K562 (cell line): ENCODE measurements around the gene BUB3. TPM values are rescaled to one million over a fixed set of nuclear protein-coding genes. Genes with fewer than 3 reads are reported as not detected.

Experiments used
- ATAC-seq: fragments of 200-7000 bp; cut with Tn5 transposase; 3 replicates; pipeline ENCODE4 v1.9.1; 2020; ENCODE audit warnings: moderate library complexity
- BruUV-seq: library from RNA; stranded (reverse); fragments of 400-500 nt; replicated peaks from 2 replicates; lab custom pipeline; 2021; lab: Mats Ljungman, UMichigan
- CTCF ChIA-PET: fragments of 300-600 bp; formaldehyde crosslinking; extraction: SDS; loops from one replicate; lab custom pipeline; 2021; ENCODE audit warnings: low intra/inter-chr PET ratio; lab: Yijun Ruan, JAX
- POLR2A ChIA-PET: fragments of 300-600, 350-650 bp; sonication (Branson Sonifier 250); formaldehyde crosslinking; extraction: SDS; loops from one replicate; lab custom pipeline; 2021; ENCODE audit warnings: antibody characterized with exemption, inconsistent platforms; lab: Yijun Ruan, JAX
- DNase-seq, 4 experiments: peaks; one replicate each; pipeline versions ENCODE4 v3.0.0 to v3.0.0-alpha.2; 2011 to 2018; ENCODE audit warnings: low spot score in 3 of 4, mixed read lengths in 3 of 4; ENCODE audit errors: extremely low read depth in 1 of 4
- FAIRE-seq: peaks from 2 replicates; lab custom pipeline; 2011; peaks lifted over from hg19 to GRCh38; lab: Jason Lieb, UNC
- H2AFZ ChIP-seq: 2 replicates; pipeline ENCODE4 v1.6.0; 2011; ENCODE audit warnings: low read depth, low read length, control low read depth, inconsistent platforms
- H3K27ac ChIP-seq: fragments of 200-600 bp; 3 replicates; pipeline ENCODE4 v1.8.0; 2011; ENCODE audit warnings: low read depth, mild to moderate bottlenecking, control low read depth, inconsistent platforms, low read length, moderate library complexity, mixed read lengths; ENCODE audit errors: extremely low read depth
- H3K27me3 ChIP-seq, 2 experiments: fragments of 300-600 bp in 1 of 2; 2 replicates in 1 of 2; 3 replicates in 1 of 2; pipeline versions ENCODE4 v1.6.0 to v1.8.0; 2011; ENCODE audit warnings: inconsistent platforms in 2 of 2, low read length in 2 of 2, mild to moderate bottlenecking in 1 of 2, mixed read lengths in 1 of 2, moderate library complexity in 1 of 2; ENCODE audit not compliant: control insufficient read depth in 2 of 2, insufficient read depth in 2 of 2
- H3K36me3 ChIP-seq: fragments of 300-600 bp; 3 replicates; pipeline ENCODE4 v1.8.0; 2011; ENCODE audit warnings: mild to moderate bottlenecking, low read length, inconsistent platforms; ENCODE audit not compliant: control insufficient read depth, insufficient read depth
- H3K4me1 ChIP-seq, 2 experiments: fragments of 200-600 bp in 1 of 2; replicated peaks in 1 of 2; 2 replicates in 1 of 2; 3 replicates in 1 of 2; pipeline versions ENCODE4 v1.5.1 to v1.8.0; 2011; ENCODE audit warnings: inconsistent platforms in 2 of 2, low read length in 2 of 2, mild to moderate bottlenecking in 1 of 2, mixed read lengths in 1 of 2, moderate library complexity in 1 of 2; ENCODE audit not compliant: control insufficient read depth in 2 of 2, insufficient read depth in 2 of 2
- H3K4me2 ChIP-seq: 2 replicates; pipeline ENCODE4 v1.6.1; 2011; ENCODE audit warnings: low read length, control low read depth, inconsistent platforms, mixed read lengths; ENCODE audit not compliant: insufficient read depth
- H3K4me3 ChIP-seq: fragments of 200-600 bp; sonication (generic), shearing (Covaris generic); 2 replicates; pipeline ENCODE4 v1.5.1; 2016; ENCODE audit warnings: control low read depth, inconsistent platforms
- H3K79me2 ChIP-seq: fragments of 200-600 bp; 3 replicates; pipeline ENCODE4 v1.8.0; 2011; ENCODE audit warnings: low read length, inconsistent platforms; ENCODE audit not compliant: control insufficient read depth, insufficient read depth
- H3K9ac ChIP-seq, 2 experiments: 2 replicates each; pipeline versions ENCODE4 v1.6.0 to v1.6.1; 2011; ENCODE audit warnings: low read depth in 2 of 2, low read length in 2 of 2, control low read depth in 1 of 2, inconsistent platforms in 1 of 2, mild to moderate bottlenecking in 1 of 2, mixed read lengths in 1 of 2; ENCODE audit not compliant: insufficient read depth in 1 of 2
- H3K9me1 ChIP-seq: one replicate; pipeline ENCODE4 v1.6.0; 2011; ENCODE audit warnings: inconsistent platforms, mild to moderate bottlenecking, low read length, moderate library complexity; ENCODE audit not compliant: control insufficient read depth, insufficient read depth
- H3K9me3 ChIP-seq: replicated peaks from 2 replicates; pipeline ENCODE4 v1.5.1; 2011; ENCODE audit warnings: low read depth, low read length, inconsistent platforms; ENCODE audit not compliant: control insufficient read depth, insufficient read depth
- H4K20me1 ChIP-seq: replicated peaks from 2 replicates; pipeline ENCODE4 v1.6.1; 2011; ENCODE audit warnings: low read length, inconsistent platforms, mixed read lengths; ENCODE audit not compliant: control insufficient read depth, insufficient read depth
- CHD1 ChIP-seq: fragments of 200-600 bp; sonication (generic); IDR thresholded peaks from one replicate; pipeline ENCODE4 v1.6.1; 2012; ENCODE audit warnings: mild to moderate bottlenecking, moderate library complexity, low read length, inconsistent platforms
- CXXC5 ChIP-seq: fragments of 250-450 bp; sonication (Bioruptor Pico); IDR thresholded peaks from 2 replicates; pipeline ENCODE4 v1.8.0; 2022; ENCODE audit warnings: inconsistent platforms, mild to moderate bottlenecking, moderate library complexity
- FOXP1 ChIP-seq: sonication (generic); formaldehyde crosslinking; IDR thresholded peaks from 2 replicates; pipeline ENCODE4 v1.8.0; 2022; ENCODE audit warnings: mild to moderate bottlenecking, missing genetic modification reagents
- KDM5B ChIP-seq: fragments of 200-600 bp; sonication (generic); IDR thresholded peaks from 2 replicates; pipeline ENCODE4 v1.6.1; 2012; ENCODE audit warnings: low read depth, mild to moderate bottlenecking, moderate library complexity, low read length, control low read depth, inconsistent platforms; ENCODE audit not compliant: insufficient replicate concordance
- MCM2 ChIP-seq: fragments of 450-650 bp; IDR thresholded peaks from 2 replicates; pipeline ENCODE4 v1.6.1; 2017; ENCODE audit warnings: low read depth, mild to moderate bottlenecking
- PCBP2 ChIP-seq: fragments of 200-400 bp; formaldehyde crosslinking; IDR thresholded peaks from 2 replicates; pipeline ENCODE4 v1.6.1; 2018; ENCODE audit warnings: low read length, low read depth, mild to moderate bottlenecking, moderate library complexity; ENCODE audit not compliant: poor library complexity, severe bottlenecking
- POLR2G ChIP-seq: fragments of 200-400 bp; formaldehyde crosslinking; IDR thresholded peaks from 2 replicates; pipeline ENCODE4 v1.6.1; 2017; ENCODE audit warnings: low read depth, mild to moderate bottlenecking, antibody characterized with exemption, low read length, moderate library complexity
- ZKSCAN1 ChIP-seq: fragments of 150-350 bp; IDR thresholded peaks from 2 replicates; pipeline ENCODE4 v1.6.1; 2016; ENCODE audit warnings: low read depth, low read length
- ZNF354B ChIP-seq: fragments of 250-450 bp; sonication (Bioruptor Pico); IDR thresholded peaks from 2 replicates; pipeline ENCODE4 v1.4.0; 2020
- WGBS: fragments of 100-300 bp; shearing (Covaris generic); methylation state at CpG from one replicate; pipeline ENCODE4 v1.1.6; 2016; ENCODE audit warnings: low coverage, mixed read lengths; ENCODE audit not compliant: insufficient coverage; ENCODE audit errors: missing lambda C conversion rate; 5-methylcytosine and 5-hydroxymethylcytosine counted together
- in situ Hi-C: fragments of 300-500 bp; cut with MboI; formaldehyde crosslinking; loops from 4 replicates; pipeline ENCODE4 v1.15.0; 2018; ENCODE audit warnings: inconsistent platforms, mixed read lengths
- intact Hi-C: fragments of 100-400 bp; cut with micrococcal nuclease; formaldehyde crosslinking; loops from 2 replicates; pipeline ENCODE4 v1.14.2; 2022
- polyA plus RNA-seq, 8 experiments: library from polyadenylated mRNA; depleted of rRNA in 4 of 8; stranded (reverse) in 5 of 8; unstranded in 3 of 8; fragments of >200 nt; fragmentation: Nextera tagmentation in 2 of 8; fragmentation: Illumina TruSeq in 1 of 8; extraction: Ambion mirVana in 2 of 8; extraction: Trizol in 1 of 8; gene quantifications; 2 replicates each; pipeline versions ENCODE4 v1.2.1 to v1.2.3, GENCODE V29; 2011 to 2014; ENCODE audit warnings: inconsistent platforms in 1 of 8, missing spikeins in 1 of 8
- total RNA-seq, 7 experiments: library from RNA; depleted of rRNA in 6 of 7; stranded (reverse); fragments of >200 nt in 6 of 7; fragmentation: Illumina TruSeq in 2 of 7; extraction: Trizol in 2 of 7; gene quantifications; 2 replicates each; pipeline versions ENCODE4 v1.2.1 to v1.2.3, GENCODE V29; 2011 to 2021; ENCODE audit warnings: low replicate concordance in 1 of 7
- TF ChIP-seq, protein P1 (sequence below): fragments of 250-450 bp; sonication (Bioruptor Pico); IDR thresholded peaks from 2 replicates; pipeline ENCODE4 v1.5.0; 2020; ENCODE audit warnings: mild to moderate bottlenecking
- TF ChIP-seq, protein P2 (sequence below): IDR thresholded peaks from 2 replicates; pipeline ENCODE4 v1.6.1; 2012; ENCODE audit warnings: low read depth, low read length, improper control_type of control experiment, borderline replicate concordance
- TF ChIP-seq, protein P3 (sequence below): fragments of 450-650 bp; IDR thresholded peaks from 2 replicates; pipeline ENCODE4 v1.6.1; 2016
- TF ChIP-seq, protein P4 (sequence below), 2 experiments: fragments of 450-650 bp in 1 of 2; sonication (generic) in 1 of 2; formaldehyde crosslinking in 1 of 2; IDR thresholded peaks in 1 of 2; conservative IDR thresholded peaks in 1 of 2; 2 replicates each; pipeline versions ENCODE4 v1.6.1 to v1.8.1; 2016 to 2023; ENCODE audit warnings: mild to moderate bottlenecking in 2 of 2, moderate library complexity in 2 of 2, inconsistent platforms in 1 of 2, missing genetic modification reagents in 1 of 2

The BUB3 gene
- total and polyA plus RNA-seq, 9 of the 15 experiments (the other 6 are each of a cell fraction or from before 2014, with no cell fraction given): 167 to 761 (median 225) TPM

DNA sequence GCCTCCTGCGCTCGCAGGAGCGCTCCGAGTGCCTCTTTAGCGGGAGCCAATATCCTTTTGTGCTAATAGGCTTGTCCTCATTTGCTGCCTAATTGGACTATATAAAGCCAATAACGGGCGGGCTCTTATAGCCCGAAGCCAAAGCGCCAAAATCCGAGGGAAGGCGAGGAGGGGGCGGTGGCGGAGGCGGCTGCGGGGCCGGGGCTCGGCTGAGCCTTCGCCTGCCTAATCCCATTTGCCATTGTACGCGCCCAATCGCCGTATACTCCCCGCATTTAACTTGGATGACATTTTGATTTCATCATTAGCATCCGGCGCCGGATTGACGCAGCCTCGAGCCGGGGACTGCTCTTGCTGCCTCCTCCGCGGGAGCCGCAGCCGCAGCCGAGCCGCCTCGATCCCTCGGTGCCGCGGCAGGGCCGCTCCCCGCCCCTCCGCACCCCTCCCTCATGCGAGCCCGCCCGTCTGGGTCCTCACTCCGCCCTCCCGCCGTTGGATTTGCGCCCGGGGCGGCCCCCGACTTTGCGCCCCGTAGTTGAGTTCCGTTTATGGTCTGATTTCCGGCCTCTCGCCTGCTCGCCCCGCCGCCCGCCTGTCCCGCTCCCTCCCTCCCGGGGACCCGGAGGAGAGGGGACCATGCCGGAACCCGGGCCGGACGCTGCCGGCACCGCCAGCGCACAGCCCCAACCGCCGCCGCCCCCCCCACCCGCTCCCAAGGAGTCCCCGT is 18.6 kb upstream of the BUB3 start, which contains the start of gene HMX3:
Gene HMX3, plus strand, starts transcription at position 556 of the 727 bp plus-strand sequence. Its CDS starts 81 bp downstream, at position 637.
- no TSS peak for BruUV-seq
- in situ Hi-C loops: no loop called here
- DNase-seq (peak; percentile 63 to 86 (median 70)), ATAC-seq (peak; percentile 64), FAIRE-seq (no peak)
- H2AFZ ChIP-seq: peak within 1 kb of the TSS; percentile 89
- H4K20me1 ChIP-seq: peaks cover 7% of the 10 kb centered on the region; the same call in 1 of the 2 replicates
- H3K4me3 ChIP-seq: peak within 1 kb of the TSS; percentile 73
- ChIA-PET POLR2A (interaction anchor here (1.4 kb wide), 1 partner anchor 22 kb away, joined by 3 read pairs; no protein-coding TSS in a partner anchor), CTCF (interaction anchor here (0.7 kb wide), 1 partner anchor 421 kb away, joined by 6 read pairs; no protein-coding TSS in a partner anchor)
- H3K4me2 ChIP-seq: peak within 1 kb of the TSS; percentile 74
- H3K9me3 ChIP-seq: no peaks in the 10 kb centered on the region; the same call in 1 of the 2 replicates
- intact Hi-C loops: no loop called here
- 0 out of 5 replicates have a peak, but pooled peaks cover 0 to 10% of the 10 kb centered on the region in 2 experiments for H3K27me3 ChIP-seq
- 0% methylated on average over 14 of the region's 76 CpGs for WGBS
- H3K4me1 ChIP-seq: peaks cover 13 to 55% of the 10 kb centered on the region in 2 experiments
- no peaks in the 10 kb centered on the region for H3K9me1 ChIP-seq
- peak within 1 kb of the TSS; percentile 90 to 98 for H3K9ac ChIP-seq
- H3K79me2 ChIP-seq: peaks cover 49% of the 10 kb centered on the region
- H3K36me3 ChIP-seq: peaks cover 33% of the 10 kb centered on the region
- H3K27ac ChIP-seq: peak within 1 kb of the TSS; percentile 99
- TF ChIP-seq FOXP1: no peak
- peak; percentile 77 for TF ChIP-seq POLR2G
- TF ChIP-seq, protein P1, sequence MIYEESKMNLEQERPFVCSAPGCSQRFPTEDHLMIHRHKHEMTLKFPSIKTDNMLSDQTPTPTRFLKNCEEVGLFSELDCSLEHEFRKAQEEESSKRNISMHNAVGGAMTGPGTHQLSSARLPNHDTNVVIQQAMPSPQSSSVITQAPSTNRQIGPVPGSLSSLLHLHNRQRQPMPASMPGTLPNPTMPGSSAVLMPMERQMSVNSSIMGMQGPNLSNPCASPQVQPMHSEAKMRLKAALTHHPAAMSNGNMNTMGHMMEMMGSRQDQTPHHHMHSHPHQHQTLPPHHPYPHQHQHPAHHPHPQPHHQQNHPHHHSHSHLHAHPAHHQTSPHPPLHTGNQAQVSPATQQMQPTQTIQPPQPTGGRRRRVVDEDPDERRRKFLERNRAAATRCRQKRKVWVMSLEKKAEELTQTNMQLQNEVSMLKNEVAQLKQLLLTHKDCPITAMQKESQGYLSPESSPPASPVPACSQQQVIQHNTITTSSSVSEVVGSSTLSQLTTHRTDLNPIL: no peak
- TF ChIP-seq CXXC5 (CRISPR knock-in tag): peak; percentile 28
- TF ChIP-seq, protein P2, sequence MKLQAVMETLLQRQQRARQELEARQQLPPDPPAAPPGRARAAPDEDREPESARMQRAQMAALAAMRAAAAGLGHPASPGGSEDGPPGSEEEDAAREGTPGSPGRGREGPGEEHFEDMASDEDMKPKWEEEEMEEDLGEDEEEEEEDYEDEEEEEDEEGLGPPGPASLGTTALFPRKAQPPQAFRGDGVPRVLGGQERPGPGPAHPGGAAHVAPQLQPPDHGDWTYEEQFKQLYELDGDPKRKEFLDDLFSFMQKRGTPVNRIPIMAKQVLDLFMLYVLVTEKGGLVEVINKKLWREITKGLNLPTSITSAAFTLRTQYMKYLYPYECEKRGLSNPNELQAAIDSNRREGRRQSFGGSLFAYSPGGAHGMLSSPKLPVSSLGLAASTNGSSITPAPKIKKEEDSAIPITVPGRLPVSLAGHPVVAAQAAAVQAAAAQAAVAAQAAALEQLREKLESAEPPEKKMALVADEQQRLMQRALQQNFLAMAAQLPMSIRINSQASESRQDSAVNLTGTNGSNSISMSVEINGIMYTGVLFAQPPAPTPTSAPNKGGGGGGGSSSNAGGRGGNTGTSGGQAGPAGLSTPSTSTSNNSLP: 0 out of 2 replicates have a peak, but pooled peaks have one; percentile 17
- TF ChIP-seq PCBP2: no peak
- TF ChIP-seq, protein P3, sequence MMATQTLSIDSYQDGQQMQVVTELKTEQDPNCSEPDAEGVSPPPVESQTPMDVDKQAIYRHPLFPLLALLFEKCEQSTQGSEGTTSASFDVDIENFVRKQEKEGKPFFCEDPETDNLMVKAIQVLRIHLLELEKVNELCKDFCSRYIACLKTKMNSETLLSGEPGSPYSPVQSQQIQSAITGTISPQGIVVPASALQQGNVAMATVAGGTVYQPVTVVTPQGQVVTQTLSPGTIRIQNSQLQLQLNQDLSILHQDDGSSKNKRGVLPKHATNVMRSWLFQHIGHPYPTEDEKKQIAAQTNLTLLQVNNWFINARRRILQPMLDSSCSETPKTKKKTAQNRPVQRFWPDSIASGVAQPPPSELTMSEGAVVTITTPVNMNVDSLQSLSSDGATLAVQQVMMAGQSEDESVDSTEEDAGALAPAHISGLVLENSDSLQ: peak; percentile 41; the same call in 1 of the 2 replicates
- TF ChIP-seq ZNF354B (CRISPR knock-in tag): no peak
- peak; percentile 85 for TF ChIP-seq KDM5B
- TF ChIP-seq MCM2: no peak
- TF ChIP-seq, protein P4, sequence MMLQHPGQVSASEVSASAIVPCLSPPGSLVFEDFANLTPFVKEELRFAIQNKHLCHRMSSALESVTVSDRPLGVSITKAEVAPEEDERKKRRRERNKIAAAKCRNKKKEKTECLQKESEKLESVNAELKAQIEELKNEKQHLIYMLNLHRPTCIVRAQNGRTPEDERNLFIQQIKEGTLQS (IDR thresholded peaks at IDR 0.05): peak; percentile 57; the same call in 1 of the 2 replicates
- TF ChIP-seq, protein P4 (CRISPR knock-in tag; conservative IDR thresholded peaks at IDR 0.05): no peak
- peak; percentile 4; the same call in 1 of the 2 replicates for TF ChIP-seq ZKSCAN1
- peak; percentile 44 for TF ChIP-seq CHD1
